GM19395 (cell line): Measurements from ENCODE around the gene XIST.
"Not testable (repeated sequence)": the region's sequence is repeated elsewhere in the genome, so short reads cannot be mapped to it uniquely, and the experiment has no call there.

Source experiments
- ATAC-seq: cut with Tn5 transposase; IDR thresholded peaks from one replicate; pipeline ENCODE4 v1.9.1; 2021; ENCODE audit warnings: mild to moderate bottlenecking, moderate library complexity; ENCODE audit not compliant: unreplicated experiment

Gene XIST

DNA sequence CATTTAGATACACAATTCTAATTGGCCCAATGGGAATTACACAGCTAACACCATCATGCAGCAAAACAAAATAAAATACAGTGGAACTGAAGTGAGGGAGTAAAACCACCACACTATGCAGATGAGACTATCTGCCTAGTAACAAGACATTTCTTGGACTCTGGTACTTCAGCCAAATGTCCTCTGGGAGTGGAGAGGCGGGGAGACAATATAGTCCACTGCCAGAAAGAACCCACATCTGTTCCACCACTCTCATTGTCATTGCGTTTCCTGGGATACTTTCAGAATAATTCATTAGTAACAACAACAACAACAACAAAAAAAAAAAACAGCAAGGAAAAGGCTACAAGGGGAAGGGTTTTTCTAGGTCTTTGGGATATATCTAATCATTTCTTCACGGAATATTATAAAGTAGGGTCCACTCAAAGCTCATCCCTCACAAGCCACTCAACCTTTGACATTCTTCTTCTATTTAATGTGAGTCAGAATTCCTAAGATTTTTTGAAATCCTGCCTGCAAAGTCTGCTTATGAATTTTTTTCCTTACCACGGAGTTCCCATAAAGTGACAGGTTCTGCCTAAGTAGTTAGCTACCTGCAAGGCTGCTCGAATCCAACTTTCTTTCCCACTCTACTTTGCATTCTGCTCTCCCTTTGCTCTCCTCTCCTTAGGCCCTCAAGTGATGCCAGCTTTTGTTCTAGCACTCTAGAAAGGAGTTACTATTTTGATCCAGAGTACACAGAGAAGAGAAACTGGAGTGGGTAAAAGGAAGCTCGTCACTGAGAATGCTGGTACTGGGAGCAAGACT lies 34.9 kb downstream of the XIST start:
- ATAC-seq: no peak

DNA sequence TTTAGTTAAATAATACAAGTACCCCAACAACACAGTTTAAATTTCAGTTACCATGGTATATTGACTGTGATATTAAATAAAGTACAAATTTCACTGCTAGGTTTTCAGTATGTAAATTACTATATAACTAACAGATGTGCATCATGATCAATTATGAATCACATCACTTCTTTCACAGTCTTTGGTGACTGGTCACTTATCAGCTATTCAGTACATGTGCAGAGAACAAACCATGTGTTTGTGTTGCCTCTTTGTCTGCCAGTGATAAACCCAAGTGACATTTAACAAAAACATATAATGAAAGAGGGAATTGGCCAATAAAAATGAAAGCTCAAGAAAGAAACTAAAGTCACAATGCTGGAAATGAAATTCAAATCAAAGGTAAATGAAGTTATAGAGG lies 40.3 kb downstream of the XIST start:
- ATAC-seq: no peak

DNA sequence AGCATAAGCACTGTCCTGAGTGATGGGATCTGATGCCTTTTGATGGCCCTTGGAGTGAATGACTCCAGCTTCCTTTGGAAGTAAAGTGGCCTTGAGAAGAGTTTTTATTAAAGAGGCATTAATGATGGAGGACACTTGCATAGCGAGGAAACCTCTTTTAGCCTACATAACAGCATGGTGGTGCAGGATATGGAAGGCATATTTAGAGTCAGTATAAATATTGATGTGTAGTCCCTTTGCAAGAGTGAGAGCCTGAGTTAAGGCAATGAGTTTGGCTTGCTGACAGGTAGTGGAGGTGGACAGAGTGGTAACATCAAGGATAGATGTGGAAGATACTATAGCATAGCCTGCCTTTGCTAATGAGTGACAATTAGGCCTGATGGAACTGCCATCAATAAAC lies 48.4 kb downstream of the XIST start:
- ATAC-seq: not testable (repeated sequence)

DNA sequence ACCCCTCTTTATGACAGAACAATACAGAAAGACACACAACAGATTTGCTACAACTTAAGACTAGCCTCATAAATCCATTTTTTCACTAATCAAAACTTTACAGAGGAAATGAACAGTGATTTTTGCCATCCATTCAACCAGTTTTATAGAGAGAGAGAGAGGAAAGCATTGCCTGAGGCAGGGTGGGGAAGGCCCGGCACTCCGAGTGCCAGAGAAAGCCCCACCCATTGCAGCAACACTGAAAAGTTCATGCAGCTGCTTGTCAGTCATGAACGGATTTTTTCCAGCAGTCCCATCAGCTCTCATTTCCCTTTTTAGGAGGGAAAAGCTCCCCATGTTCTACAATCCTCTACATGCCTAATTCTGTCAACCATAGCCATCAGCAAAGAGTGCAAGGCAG lies 52.6 kb downstream of the XIST start:
- ATAC-seq: no peak

DNA sequence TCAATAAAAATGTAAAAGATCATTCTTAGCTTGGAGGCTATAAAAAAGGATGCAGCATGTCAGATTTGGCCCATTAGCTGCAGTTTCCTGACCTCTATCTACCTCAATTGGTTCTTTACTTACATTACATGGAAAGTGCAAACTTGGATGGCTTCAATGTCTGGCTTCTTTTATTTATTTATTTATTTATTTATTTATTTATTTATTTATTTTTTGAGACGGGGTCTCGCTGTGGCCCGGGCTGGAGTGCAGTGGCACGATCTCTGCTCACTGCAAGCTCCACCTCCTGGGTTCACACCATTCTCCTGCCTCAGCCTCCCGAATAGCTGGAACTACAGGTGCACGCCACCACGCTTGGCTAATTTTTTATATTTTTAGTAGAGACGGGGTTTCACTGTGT lies 60.0 kb downstream of the XIST start:
- ATAC-seq: not testable (repeated sequence)

DNA sequence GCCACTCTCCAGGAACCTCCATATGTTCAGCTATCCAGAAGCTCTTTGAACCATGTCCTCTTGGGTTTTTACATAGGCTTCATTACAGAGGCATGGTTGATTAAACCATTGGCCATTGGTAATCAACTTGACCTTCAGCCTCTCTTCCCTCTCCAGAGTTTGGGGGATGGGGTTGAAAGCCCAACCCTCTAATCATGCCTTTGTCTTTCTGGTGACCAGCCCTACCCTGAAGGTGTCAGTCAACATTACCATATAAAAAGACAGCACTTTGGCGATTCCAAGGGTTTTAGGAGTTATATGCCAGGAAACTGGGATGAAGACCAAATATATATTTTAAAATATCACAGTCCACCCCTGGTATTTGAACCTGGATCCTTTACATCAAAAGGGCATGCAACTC lies 67.0 kb downstream of the XIST start:
- ATAC-seq: no peak
